HG02885 (cell line): ENCODE data around the gene MIB2.

Source experiments
- ATAC-seq: cut with Tn5 transposase; IDR thresholded peaks from one replicate; pipeline ENCODE4 v1.9.1; 2021; ENCODE audit warnings: mild to moderate bottlenecking; ENCODE audit not compliant: unreplicated experiment, poor library complexity

Gene MIB2

GRCh38 chr1:1612104-1612400 is 3.2 kb upstream of the MIB2 start:
- ATAC-seq, result no peak

- no peak for ATAC-seq
These were observed 1.7 kb upstream of the MIB2 start for GRCh38 chr1:1613509-1614082.

GRCh38 chr1:1614204-1614953 is 921 bp upstream of the MIB2 start:
- no peak for ATAC-seq

GRCh38 chr1:1614954-1615255 is 395 bp upstream of the MIB2 start:
- no peak for ATAC-seq

- ATAC-seq, result peak; percentile 15
These were observed 918 bp downstream of the MIB2 start for GRCh38 chr1:1616045-1616790.

- no peak for ATAC-seq
These were observed 1.5 kb downstream of the MIB2 start for GRCh38 chr1:1616838-1617237.

DNA sequence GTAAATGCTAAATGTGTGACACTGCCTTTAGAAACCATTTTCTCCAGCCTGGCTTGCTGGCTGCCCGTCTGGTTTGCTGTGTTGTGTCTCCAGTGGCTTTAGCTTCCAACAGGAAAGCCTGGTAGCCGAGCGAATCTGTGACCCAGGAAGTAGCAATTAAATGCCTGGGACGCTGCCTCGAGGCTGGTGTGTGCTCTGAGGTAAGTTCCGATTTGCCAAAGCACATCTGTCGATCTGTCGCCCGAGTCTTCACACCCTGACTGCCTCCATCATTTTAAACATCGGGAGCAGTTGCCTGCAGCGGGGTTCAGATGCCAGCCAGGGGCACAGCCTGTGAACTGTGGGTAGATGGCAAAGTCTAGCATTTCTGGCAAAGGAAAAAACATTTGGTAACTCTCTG is 2.2 kb downstream of the MIB2 start:
- no peak for ATAC-seq

DNA sequence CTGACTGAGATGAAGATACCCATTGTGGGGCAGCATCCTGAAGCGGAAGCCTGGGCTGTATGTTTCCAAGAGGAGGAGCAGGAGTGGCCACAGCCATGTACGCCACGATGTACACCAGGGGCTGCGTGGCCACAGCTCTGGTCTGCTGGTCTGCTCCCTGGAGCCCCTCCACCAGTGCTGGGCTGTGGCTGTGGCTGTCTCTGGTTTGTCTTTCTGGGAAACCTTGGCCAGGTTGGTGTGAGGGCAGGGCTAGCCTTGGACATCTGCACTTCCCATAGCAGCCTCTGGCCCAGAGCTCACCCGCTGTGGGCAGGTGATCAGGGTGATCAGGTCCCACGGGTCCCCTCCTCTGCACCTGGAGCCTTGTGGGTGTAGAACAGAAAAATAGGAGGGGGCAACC is 2.6 kb downstream of the MIB2 start:
- no peak for ATAC-seq

DNA sequence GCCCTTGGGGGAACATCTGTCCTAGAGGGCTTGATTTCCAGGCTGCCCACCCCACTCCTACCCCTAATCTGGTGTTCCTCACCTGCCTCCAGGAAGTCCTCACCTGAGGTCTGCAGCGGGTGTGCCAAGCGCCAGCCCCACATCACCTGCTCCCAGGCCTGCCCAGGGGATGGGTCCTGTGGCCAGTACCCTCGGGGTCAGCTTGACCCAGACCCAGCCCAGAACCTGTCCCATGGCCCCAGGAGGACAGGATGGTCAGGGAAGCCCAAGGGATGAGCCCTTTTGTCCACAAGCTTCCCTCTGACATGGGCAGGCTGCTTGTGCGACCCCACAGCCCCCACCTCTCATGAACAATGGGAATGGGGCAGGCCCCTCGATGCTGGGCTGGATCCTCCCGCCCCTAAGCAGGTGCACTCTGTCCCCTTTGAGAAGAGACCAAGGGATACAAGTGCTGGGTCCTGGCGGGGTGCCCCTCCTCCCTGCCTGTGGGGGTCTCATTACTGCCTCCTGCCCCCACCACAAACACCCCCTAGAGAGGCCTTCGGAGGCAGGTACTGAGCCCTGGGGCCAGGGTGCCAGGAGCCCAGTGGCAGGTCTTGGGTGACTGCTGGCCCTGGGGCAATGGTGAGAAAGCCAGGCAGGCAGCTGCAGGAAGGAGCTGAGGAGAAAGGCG is 3.2 kb downstream of the MIB2 start:
- no peak for ATAC-seq

- ATAC-seq, result no peak
These were observed 4.6 kb downstream of the MIB2 start for GRCh38 chr1:1619917-1620361.

DNA sequence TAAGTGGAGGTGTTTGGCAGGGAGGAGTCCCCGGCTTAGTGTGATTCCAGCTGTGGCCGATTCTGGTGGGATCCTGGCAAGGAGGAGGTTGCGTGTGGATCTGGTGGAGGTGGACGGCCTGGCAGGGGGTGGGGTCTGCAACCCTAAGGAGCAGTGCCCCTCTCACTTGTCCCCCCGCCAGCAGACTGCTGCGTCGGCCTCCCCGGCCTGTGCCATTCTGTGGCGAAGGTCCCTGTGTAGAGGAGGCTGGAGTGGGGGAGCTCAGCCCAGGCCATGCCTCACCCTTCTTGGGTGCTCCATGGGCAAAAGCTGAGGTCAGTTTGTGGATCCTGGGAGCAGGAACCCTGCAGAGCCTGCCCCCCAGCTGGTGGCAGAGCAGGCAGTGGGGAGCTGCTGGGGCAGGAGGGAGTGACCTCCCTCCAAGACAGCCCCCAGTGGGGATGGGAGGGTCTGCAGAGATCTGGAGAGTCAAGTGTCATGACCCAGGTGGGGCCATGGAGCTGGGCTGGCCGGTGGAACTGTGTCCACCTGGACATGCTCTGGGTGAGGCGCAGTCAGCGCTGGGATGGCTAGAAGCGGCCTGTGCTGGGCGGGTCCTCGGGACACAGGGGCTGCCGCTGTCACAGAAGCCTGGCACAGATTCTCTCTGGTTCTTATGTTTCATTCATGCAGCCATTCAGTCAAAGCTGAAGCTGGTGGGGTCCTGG is 5.3 kb downstream of the MIB2 start:
- no peak for ATAC-seq

- ATAC-seq, result no peak
These were observed 6.1 kb downstream of the MIB2 start for GRCh38 chr1:1621173-1622009.

- ATAC-seq, result no peak
These were observed 6.9 kb downstream of the MIB2 start for GRCh38 chr1:1622010-1622787.

GRCh38 chr1:1622788-1623094 is 7.4 kb downstream of the MIB2 start:
- no peak for ATAC-seq

- ATAC-seq, result no peak
These were observed 7.9 kb downstream of the MIB2 start for GRCh38 chr1:1623181-1623630.

DNA sequence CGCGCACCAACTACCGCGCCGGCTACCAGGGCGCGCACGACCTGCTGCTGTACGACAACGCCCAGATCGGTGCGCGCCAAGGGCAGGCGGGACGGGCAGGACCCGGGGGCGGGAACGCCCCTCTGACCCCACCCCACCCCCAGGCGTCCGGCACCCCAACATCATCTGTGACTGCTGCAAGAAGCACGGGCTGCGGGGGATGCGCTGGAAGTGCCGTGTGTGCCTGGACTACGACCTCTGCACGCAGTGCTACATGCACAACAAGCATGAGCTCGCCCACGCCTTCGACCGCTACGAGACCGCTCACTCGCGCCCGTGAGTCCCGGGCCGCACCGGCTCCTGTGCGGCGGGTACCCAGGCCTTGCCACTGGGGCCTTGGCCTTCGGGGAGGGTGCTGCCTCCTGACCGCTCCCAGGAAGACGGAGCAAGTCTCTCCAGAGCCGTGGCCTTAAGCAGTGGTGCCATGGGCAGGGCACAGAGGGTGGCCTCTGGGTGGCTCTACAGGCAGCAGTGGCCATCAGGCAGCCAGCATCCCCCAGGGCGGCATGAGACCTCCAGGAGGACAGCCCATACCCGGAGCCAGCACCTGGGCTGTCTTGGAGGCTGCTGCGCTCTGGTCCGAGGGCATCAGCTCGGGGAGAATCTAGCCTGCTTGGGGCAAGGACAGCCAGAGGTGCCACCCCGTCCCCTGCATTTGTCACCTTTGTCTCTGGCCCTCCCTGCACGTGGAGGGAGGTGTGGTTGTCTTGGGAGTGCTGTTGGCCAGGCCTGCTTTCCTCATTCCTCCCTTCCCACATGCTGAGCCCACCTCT is 8.5 kb downstream of the MIB2 start:
- no peak for ATAC-seq

- no peak for ATAC-seq
These were observed 9.4 kb downstream of the MIB2 start for GRCh38 chr1:1624443-1625403.
